Activated CD4-positive, CD25-positive, alpha-beta regulatory T cell treated with anti-CD3 and anti-CD28 coated beads, Interleukin-2, amount 50 U/mL, for 24 hours (primary cell): ENCODE measurements around the gene ANKH.

Experiments used
- ATAC-seq, 2 donors: fragments of 150-1000 bp; cut with Tn5 transposase; one replicate each; pipeline ENCODE4 v1.10.0; 2021; ENCODE audit warnings: mild to moderate bottlenecking in 1 of 2, moderate library complexity in 1 of 2

The ANKH gene

DNA sequence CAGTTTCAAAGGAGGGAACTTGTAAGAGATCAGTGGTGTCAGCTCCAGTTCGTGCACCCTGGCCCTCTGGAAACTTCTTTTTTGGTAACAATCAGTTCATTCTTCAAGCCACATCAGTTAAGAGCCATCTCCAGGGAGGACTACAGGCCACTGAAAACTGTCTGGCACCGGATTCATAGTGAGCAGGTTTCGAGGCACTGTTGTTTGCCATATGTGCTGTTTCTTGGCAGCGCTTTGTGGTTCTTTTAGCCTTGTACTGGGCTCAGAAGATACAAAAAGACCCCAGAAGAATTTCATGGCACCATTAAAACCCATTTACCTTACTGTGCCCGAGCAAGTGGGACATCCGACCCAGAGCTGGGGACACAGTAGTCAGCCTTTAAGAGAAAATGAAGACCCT, 138.6 kb downstream of the ANKH start:
- no peak for ATAC-seq

DNA sequence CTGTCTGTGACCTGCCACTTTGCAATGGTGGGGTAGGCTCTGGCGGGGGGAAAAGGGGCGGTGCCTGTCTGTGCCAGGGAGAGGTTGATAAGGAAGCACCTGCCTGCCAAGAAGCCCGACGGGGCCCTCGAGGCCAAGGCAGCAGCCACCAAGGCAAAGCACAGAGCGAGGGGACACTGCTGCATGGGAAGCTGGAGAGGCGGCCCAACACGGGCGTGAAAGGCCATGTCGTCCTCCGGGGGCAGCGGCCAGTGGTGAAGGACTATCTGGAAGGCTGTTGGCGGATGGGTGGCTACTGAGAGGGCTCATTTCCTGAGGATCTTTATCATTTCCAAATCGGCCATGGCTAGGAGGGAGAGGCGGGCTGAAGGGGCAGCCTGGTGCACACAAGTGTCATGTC, 140.7 kb downstream of the ANKH start:
- ATAC-seq, result no peak

DNA sequence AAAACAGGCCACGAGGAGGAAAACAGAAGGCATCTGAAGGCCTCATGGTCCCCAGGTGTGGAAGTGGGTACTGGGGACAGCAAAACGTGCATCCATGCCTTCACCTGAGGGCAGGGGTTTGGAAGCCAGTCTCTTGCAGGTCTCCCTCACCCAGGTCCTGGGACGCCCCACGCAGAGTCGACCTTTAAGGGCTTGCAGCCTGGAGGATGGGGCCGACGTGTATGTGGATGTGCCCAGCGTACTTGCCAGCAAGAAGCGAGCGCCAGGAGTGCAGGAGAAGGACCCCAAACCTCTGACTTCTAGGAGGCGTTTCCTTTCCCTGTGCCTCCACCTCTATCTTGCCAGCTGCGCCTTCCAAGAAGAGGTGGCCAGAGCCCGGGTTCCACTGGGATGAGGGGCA, 141.1 kb downstream of the ANKH start:
- ATAC-seq, result no peak

DNA sequence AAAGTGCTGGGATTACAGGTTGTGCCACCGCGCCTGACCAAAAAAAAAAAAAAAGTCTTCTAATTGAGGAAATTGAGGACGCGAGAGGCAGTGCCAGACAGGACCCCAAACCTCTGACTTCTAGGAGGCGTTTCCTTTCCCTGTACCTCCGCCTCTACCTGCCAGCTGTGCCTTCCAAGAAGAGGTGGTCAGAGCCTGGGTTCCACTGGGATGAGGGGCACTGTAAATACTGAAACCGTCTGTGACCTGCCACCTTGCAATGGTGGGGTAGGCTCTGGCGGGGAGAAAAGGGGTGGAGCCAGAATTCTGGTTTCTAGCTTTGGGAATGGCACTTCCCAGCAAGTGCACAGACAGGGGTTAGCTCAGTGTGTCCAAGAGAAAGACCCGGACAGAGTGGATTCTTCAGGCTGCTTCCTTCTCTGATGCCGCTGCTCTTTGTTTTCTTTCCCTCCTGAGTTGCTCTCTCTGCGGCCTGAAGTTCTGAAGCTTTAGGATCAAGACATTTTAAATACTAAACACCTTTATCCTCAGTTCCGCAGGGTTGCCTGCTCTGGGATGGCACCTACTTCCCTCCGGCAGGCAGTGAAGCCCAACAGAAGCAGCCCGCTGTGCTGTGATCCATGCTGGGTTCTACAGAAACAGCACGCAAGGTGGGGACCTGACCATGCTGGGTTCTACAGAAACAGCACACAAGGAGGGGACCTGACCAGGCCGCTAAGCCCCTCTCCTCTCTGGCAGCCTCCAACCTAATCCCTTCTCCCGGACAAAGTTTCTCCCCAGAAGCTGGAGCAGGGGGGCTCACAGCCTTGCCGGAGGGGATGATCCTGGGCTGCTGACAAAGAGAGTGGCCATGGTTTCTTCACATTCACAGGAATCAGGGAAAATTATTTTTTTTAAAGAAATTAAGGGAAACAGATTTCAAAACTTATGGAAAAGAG, 141.9 kb downstream of the ANKH start:
- no peak for ATAC-seq

DNA sequence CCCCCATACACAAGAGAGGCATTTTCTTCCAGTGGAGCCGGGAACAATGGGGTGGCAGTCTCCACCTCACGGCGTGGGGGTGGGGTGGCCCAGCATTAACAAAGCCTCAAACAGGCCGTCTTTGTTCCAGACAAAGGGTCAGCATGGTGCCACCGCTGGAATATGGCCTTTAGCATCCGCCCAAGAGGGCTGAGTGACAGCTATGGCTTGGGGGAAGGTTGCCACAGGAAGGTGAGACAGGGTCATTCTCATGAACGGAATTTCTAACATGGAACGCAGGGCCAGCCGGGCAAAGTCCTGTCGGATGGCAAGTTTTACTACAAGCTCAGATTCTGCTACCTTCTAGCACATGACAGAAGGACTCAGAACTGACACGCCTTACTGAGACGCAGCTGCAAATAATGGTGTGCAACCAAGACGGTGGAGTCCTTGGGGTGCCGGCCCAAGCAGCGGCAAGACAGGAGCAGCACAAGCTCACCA, 143.1 kb downstream of the ANKH start:
- ATAC-seq, result no peak

DNA sequence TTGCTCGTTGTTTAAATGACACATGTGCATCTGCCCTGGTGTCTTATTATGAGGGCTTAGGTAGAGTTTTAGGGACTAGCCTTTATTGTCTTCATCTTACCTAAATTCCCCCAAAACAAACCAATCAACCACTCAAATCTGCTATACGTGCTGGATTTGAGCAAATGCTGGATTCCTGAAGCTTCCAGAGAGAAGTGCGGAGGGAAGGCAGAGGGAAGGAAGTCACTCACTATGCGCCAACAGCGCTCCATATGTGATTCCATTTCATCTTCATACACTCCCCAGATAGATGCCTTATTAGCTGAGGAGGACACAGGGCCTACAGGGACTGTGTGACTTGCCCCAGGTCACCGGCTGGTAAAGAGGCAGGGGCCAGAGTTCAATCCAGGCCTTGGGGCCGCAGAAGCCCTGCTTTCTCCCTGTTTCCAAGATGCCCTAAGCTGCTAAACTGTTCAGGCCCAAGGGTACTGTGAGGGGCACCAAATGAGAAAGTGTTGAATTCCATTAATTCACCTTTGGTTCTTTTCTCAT, 143.6 kb downstream of the ANKH start:
- no peak for ATAC-seq

DNA sequence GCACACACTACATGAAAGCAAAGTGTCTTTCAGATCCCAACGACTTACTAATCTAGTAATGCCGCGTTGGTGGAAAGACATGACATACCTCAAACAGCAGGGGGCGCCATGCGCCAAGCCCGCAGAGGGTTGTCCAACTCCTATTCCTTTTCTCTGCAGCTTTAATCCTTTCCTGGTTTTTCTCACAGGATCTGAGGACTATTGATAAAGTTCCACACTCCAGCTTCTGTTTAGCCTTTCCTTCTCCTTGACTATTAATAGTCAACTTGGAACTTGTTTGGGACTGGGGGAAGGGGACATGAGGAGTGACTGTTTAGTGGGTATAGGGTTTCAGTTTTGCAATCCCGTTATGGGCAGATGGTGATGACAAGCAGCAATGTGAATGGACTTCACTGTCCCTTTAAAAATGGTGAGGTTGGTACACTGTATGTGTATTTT, 144.1 kb downstream of the ANKH start:
- no peak for ATAC-seq

DNA sequence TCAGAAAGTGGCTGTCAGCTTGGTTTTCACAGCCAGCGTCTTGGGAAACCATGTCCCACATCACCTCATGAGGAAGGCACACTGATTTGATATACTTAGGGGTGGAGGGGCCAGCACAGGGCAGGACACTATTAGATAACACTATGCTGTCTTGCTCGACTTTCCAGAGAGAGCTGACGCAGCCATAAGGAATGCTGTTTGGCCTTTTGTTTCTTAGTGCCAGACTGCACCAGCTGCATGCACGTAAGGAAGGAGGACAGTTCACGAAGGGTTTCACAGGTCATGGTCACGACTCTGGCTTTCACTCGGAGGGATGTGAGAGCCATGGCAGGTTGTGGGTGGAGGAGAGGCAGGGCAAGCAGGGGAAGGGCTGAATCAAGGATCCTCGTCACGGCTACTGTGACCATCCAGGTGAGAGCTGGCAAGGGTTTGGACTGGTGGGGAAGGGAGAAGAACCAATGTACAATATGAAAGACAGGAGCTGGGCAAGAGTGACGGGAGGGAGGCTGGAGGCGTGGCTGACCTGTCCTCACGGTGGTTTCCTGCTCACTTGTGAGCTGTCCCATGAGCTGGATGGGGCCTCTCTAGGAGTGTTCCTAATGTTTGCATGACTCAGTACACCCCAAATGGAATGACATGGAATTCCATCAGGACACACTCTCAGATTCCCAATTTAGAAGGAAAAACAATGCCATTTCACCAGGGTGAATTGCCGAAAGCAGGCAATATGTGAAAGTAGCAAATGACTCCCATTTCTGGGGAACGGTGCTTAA, 145.3 kb downstream of the ANKH start:
- no peak for ATAC-seq

DNA sequence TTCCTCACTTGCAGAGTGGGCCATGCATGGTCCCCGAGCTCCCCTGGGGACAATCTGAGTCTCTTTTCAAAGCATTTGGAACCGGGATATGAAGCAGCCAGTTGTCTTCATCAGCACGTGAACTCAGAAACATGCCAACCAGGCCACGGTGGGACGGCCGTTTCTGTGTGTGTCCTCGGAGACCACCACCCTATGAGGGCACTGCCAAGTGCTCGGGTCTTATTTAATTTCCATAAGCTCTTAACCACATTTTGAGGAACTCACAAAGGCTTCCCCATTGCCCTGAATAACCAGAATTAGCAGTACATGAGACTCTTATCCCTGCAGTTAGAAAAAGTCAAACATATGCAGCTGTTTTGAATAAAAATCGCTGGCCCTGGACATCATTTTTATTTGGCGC, 146.9 kb downstream of the ANKH start:
- ATAC-seq, result no peak

DNA sequence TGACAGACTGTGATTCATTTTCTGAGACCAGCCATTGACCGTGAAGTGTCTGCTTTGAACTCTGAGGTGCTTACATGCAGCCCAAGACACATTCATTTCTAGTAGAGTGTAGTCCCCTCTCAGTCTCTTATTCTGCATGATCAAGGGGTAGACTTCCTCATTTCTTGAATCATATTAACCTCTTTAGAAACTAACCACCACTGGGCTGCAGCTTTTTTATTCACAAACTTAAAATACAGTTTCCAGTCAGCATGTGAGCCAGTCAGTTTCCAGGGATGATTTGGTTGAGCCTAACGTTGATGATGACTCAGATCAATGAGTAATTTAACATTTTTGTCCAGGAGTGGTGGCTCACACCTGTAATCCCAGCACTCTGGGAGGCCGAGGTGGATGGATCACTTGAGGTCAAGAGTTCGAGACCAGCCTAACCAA, 147.9 kb downstream of the ANKH start:
- ATAC-seq, result peak; percentile 94 to 96

DNA sequence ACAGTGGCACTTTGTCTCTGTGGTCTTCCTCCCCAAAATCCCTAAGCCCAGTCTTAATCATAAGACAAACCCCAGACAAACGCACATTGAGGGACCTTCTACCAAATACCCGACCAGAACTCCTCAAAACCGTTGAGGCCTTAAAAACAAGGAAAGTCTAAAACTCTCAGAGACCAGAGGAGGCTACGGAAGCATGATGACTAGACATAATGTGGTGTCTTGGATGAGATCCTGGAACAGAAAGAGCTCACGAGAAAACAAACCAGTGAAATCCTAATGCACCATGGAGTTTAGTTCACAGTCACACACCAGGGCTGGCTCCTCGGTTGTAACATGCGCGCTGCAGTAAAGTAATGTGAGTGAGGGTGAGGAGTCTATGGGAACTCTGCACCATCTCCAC, 148.7 kb downstream of the ANKH start:
- ATAC-seq, result no peak

DNA sequence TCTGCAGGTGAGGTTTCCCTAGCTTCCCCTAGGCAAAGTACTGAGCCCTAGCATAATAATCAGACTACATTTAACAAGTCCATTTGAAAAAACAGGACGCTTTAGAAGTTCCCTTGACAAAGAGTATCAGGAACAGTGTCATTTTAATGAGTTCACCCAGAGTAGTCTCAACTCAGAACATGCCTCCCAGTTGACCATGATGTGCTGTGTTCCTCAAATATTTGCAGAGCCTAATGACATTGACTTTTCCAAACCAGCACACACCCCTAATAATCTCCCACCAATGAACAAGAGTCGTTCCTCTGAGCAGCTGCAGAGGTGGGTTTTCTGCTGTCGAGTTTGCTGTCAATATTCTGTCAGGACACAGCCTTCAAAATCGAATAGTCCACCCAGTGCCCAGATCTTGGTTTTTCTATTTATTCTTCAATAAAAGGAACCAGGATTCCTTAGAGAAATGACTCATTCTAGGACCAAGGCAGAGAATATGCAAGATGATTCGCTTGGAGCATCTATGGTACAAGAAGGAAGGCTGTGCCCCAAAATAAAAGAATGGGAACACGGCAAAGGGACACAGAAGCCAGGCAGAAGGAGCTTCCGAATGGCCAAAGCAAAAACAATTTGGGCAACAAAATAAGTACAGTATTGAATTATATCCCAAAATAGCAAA, 149.5 kb downstream of the ANKH start:
- ATAC-seq, result no peak

DNA sequence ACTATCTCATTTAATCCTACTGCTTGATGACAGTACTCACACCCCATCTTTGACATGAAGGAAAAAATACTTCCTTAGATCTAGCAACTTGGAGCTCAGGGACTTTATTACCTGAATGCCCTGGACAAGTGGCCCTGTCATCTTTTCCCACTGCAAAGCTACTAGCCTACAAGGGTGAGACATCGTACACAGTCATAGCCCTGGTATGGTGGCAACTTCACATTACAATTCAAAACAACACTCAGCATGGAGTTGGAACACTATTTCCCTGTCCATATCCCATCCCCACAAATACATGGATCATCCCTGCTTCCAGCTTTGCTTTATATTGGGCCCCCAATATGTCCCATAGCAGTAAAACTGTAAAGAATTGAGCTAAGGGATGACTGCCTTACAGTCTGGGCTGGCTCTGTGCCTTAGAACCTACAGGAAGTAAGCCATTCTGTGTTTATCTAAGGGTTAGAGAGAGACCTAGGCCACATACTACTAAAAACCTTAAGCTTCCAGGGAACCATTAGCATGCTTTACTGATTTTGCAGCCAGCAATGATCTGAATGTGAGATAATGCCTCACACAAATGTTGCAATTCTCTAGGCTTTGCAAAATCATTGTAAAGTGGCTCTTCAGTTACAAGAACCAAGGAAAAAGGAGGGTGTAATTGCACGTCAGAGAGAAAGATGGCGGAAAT, 151.2 kb downstream of the ANKH start:
- ATAC-seq, result no peak

DNA sequence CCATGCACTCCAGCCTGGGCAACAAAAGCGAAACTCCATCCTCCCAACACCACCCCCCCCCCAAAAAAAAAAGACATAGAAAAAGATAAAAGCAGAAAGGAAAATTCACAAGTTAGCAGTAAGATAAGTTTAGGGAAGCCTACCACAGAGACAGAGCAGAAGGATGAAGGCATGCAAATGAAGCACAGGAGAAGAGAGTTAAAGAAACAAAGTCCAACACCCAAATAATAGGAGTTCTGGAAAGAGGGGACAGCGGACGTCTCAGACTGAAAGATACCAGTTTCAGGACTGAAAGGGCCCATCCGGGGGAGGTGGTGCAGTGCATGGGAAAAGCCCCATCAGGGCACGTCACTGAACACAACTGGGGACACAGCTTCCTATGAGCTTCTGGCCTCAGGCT, 152.8 kb downstream of the ANKH start:
- ATAC-seq, result no peak

DNA sequence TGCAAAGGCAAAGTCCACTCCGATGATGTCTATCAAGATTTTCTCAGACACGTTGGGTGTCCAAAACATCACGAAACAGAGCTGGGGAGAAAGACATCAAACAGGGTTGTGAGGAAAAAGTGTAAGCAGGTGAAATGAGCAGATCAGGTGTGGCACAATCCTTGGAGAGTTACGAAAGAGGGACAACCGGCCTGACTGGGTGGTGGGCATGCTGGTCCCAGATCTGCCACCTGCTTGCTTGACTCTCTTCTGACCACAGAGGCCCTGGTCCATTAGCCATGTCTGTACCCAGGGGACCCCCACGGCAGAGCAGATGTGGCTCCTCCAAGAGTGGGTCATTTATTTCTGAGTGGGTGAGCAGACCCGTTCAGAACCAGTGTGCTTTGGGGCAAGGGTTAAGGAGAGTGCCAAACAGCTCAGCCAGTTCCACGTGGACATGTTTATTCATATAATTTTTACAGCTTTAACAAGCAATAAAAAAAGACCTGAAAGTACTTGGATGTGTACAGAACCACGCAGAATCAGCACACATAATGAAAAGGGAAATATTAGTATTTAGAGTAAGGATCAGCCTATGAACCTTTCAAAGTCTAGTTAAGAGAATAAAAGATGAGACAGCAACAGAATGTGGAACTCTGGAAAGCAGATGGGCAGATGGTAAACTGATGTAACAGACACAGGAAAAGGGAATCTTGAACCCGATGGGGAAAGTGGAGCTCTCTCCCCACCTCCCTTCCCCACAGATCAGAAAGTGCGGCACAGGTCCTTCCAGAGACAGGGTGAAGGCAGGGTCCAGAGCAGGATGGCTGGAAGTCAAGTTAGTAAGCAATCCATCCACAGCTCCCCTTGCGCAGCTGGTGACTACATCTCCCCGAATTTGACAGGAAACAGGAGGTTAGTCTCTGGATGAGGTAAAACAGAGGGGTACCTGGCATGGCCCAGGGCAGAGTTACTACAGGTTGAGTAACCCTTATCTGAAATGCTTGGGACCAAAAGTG, 154.5 kb downstream of the ANKH start:
- ATAC-seq, result no peak

DNA sequence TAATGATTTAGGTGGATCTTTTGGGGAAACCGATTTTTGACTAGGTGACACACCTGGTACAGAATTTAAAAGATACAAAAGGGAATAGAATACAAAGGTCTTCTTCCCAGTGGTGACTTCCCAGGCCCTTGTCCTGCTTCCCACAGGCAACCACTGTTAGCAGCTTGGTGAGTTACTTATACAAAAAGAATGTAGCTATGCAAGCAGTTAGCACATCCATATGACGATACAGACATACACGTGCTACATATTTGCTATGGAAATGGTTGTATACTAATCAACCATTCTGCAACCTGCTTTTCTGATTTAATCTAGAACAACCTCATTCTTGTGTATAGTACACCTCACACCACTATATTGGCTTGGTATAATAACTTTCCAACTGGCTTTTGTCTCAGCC, 156.1 kb downstream of the ANKH start:
- no peak for ATAC-seq

DNA sequence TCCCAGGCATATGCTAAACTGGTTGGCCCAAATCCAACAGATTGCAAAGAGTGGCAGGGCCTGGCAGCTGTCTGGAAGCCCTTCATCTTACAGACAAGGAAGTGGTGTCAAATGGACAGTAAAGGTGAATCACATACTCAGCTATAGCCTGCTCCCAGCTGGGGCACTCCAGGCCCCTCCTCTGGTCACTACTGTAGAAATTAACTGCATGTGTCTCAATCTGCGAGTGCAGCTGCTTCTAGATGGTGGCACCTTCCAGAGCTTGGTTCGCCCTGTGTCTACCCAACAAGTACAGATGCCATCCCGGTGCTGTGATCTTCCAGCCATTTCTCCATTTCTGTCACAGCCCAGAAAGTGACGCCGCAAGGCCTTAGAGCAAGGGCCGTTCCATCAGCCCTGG, 156.9 kb downstream of the ANKH start:
- ATAC-seq, result no peak

DNA sequence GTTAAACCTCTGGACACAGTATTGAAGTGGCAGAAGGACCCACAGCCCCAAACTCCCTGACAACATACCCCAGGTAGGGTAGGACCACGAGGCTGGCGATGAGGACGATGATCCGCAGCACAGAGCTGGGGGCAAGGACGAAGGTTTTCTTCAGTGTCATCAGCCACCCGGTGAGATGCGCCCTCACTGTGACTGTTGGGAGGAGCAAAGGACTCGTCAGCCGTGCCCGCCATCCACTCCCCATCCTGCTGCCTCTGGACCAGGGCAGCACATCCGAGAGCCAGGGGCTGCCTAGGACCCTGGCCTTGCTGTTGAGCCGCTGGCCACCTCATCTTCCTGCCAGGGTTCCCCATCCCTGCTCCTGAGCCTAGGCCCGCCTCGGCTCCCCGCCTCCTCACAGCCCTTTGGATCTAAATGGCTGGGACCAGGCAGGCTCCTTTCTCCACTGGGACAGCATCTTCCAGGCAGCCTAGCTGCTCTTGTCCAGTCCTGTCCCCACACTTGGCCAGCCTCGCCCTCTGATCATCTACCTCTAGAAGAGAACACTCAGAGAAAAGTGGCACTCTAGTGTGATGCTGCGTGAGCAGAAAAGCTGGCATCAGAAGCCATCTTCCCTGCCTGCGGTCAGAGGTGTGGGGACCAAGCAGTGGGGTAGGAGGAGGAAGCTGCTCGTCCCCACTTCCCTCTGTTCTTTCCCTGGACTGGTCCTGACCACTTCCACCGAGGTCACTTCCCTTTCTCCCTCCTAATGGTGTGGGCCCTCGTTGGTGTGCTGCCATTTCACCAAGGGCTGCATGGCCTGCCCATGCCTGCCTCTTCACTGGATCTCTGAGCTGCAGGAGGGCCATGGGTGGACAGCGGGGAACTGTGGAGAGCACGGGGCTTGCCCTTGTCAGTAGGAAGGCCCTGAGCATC, 157.8 kb downstream of the ANKH start:
- ATAC-seq, result no peak

DNA sequence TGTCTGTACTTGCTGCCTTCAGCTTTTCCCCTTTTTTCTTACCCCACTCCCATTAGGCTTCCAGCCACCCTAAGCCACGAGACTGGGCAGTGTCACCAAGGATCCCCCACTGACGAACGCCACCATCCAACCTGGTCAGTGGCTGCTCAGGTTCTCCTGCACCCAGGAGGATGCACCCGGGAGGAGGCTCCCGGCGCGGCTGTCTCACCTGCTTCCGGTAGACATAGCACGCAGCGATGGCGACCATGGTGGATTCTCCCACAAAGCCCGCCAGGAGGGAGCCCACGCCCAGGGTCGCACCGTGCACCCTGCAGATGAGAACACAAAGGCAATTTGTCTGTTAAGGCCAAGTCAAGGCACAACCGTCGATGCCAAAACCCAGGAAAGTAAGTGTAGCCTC, 158.9 kb downstream of the ANKH start:
- no peak for ATAC-seq

DNA sequence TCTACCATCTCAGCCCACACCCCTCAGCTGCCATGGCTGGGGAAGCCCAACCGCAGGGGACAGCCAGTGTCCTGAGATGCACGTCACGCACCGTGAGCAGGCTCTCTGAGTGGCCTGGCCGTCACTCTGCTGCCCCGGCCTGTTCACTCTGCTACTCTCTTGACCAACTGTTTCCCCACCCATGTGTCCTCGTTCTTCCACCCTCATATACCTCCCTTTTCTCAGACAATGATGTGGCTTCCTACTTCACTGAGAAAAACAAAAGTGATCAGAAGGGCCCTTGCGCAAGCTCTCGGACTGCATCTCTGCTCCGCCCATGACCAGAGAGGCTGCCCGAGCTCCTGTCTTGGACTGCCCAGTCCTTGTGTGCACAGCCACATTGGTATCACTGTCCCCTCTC, 159.4 kb downstream of the ANKH start:
- ATAC-seq, result no peak
